Stimulated activated naive CD8-positive, alpha-beta T cell treated with anti-CD3 and anti-CD28 coated beads, Interleukin-15, Interleukin-2, amounts not matched to agents 100 ng/mL and 50 ng/mL, for 24 hours (primary cell): ENCODE measurements around the gene C6orf62.
A peak's percentile ranks its signal among the peaks of the same experiment; 100 is the strongest.
"Not testable (repeated sequence)": the region's sequence is repeated elsewhere in the genome, so short reads cannot be mapped to it uniquely, and the experiment has no call there.

Source experiments
- H3K27ac Mint-ChIP-seq: one replicate; pipeline ENCODE4 v1.8.0; 2021; ENCODE audit warnings: mild to moderate bottlenecking, mixed read lengths
- H3K27me3 Mint-ChIP-seq: one replicate; pipeline ENCODE4 v1.8.0; 2021; ENCODE audit warnings: mixed read lengths
- H3K36me3 Mint-ChIP-seq: one replicate; pipeline ENCODE4 v1.8.0; 2021; ENCODE audit warnings: low read depth, mixed read lengths
- H3K4me1 Mint-ChIP-seq: one replicate; pipeline ENCODE4 v1.8.0; 2021; ENCODE audit warnings: low read depth, mixed read lengths
- H3K4me3 Mint-ChIP-seq: one replicate; pipeline ENCODE4 v1.8.0; 2021; ENCODE audit warnings: mild to moderate bottlenecking, mixed read lengths
- H3K9me3 Mint-ChIP-seq: one replicate; pipeline ENCODE4 v1.8.0; 2021; ENCODE audit warnings: mixed read lengths

C6orf62 gene

DNA sequence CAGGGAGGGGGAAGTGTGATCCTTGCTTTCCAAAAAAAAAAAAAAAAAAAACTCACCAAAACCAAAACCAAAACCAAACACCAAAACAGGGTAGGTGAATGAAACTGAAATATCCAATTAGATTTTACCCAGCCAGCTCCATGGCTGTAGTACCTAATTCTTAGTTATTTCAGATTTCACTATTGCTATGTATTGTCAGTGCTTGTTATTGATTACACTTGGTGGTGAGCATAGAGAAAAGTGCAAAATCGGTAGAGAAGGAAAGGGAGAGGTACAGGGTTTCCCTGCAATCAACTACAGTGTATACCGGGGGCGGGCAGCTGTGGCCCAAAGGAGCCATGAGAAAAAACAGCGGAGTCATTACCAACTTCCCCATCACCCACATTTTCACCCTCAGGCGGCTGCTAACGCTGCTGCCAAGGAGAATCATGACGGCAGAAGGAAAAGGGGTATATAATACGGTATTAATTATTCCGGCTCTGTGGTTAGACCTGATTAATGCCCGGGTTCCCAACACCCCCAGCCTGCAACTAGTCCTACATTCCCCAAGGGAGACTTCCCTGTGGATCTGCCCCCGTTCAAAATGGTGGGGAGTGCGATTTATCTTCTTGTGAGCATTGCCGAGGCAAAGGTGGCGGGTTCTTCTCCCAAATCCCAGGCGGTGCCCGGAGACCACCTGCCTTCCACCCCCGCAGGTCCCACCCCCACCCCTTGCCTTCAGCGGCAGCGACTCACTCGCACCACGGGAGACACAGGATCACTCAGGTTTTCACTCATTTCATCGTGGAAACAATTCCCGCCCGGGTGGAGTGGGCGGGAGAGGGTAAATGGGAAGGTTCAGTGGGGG is at the start of gene C6orf62:
Gene C6orf62, minus strand, starts transcription at position 30 of the 847 bp plus-strand sequence. CDS start 486 bp downstream, outside the sequence.
- Mint-ChIP-seq H3K27ac (peak within 1 kb of the TSS; percentile 96), H3K9me3 (no peaks in the 10 kb centered on the region), H3K4me3 (peak within 1 kb of the TSS; percentile 93), H3K4me1 (peaks cover 52% of the 10 kb centered on the region), H3K27me3 (no peaks in the 10 kb centered on the region), H3K36me3 (peaks cover 61% of the 10 kb centered on the region)

DNA sequence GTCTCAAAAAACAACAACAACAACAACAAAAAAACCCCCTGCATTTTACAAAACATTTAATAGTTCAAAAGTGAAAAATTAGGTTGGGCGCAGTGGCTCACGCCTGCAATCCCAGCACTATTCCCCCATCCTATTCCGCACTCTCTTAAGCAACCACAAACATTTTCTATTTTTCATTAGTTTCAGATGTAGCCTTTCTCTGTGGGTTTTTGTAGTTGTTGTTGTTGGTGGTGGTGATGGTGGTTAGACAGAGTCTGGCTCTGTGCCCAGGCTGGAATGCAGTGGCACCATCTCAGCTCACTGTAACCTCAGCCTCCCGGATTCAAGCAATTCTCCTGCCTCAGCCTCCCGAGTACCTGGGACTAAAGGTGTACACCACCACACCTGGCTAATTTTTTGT is 49.4 kb upstream of the C6orf62 start:
- Mint-ChIP-seq H3K27ac (no peak overlapping the region), H3K4me1 (peaks cover 3% of the 10 kb centered on the region), H3K27me3 (no peaks in the 10 kb centered on the region), H3K4me3 (no peak overlapping the region), H3K9me3 (no peaks in the 10 kb centered on the region), H3K36me3 (no peaks in the 10 kb centered on the region)

DNA sequence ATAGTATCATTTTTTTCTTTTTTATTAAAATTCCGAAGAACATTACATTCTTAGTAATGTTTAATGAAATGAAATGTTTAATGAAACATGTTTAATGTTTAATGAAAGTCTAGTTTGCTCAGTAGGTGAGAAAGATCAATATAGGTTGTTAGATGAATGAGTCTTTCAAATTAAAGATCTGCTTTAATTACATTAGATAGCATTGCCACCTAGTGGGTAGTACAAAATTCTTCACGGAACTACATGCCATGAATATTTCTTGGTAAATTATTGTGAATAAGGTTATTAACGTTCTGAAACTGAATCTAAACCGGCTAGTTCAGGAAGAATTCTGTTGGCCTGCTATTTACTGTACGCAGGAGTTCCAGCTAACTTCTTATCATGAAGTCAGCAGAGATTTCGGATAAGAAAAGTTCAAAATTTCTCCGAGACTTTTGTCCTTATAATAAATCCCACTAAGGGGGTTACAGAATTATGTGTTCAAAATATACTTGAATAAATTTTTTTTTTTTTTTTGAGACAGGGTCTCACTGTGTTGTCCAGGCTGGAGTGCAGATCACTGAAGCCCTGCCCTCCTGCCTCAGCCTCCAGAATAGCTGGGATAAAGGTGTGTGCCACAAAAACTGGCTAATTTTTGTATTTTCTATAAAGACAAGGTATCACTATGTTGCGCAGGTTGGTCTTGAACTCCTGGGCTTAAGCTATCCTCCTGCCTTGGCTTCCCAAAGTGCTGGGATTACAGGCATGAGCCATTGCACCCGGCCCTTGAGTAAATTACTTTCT is 47.9 kb upstream of the C6orf62 start:
- Mint-ChIP-seq H3K27ac (no peak overlapping the region), H3K36me3 (no peaks in the 10 kb centered on the region), H3K9me3 (no peaks in the 10 kb centered on the region), H3K27me3 (no peaks in the 10 kb centered on the region), H3K4me3 (no peak overlapping the region), H3K4me1 (peaks cover 5% of the 10 kb centered on the region)

DNA sequence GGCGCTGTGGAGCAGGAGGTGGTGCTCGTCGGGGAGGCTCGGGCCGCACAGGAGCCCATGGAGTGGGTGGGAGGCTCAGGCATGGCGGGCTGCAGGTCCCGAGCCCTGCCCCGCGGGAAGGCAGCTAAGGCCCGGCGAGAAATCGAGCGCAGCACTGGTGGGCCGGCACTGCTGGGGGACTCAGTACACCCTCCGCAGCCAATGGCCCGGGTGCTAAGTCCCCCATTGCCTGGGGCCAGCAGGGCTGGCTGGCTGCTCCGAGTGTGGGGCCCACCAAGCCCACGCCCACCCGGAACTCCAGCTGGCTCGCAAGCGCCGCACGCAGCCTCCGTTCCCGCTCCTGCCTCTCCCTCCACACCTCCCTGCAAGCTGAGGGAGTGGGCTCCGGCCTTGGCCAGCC is 47.0 kb upstream of the C6orf62 start:
- not testable (repeated sequence) for H3K4me1 Mint-ChIP-seq, H3K36me3 Mint-ChIP-seq, H3K27ac Mint-ChIP-seq, H3K9me3 Mint-ChIP-seq, H3K27me3 Mint-ChIP-seq, H3K4me3 Mint-ChIP-seq

- not testable (repeated sequence) for H3K36me3 Mint-ChIP-seq, H3K27me3 Mint-ChIP-seq, H3K9me3 Mint-ChIP-seq, H3K4me1 Mint-ChIP-seq, H3K4me3 Mint-ChIP-seq
- H3K27ac Mint-ChIP-seq: peak overlapping the region; percentile 67
These were observed 46.2 kb upstream of the C6orf62 start for GRCh38 chr6:24764833-24765828.

- Mint-ChIP-seq H3K4me3 (no peak overlapping the region), H3K9me3 (no peaks in the 10 kb centered on the region), H3K4me1 (peaks cover 8% of the 10 kb centered on the region), H3K36me3 (no peaks in the 10 kb centered on the region), H3K27me3 (no peaks in the 10 kb centered on the region), H3K27ac (no peak overlapping the region)
These were observed 44.6 kb upstream of the C6orf62 start for GRCh38 chr6:24763578-24763977.

DNA sequence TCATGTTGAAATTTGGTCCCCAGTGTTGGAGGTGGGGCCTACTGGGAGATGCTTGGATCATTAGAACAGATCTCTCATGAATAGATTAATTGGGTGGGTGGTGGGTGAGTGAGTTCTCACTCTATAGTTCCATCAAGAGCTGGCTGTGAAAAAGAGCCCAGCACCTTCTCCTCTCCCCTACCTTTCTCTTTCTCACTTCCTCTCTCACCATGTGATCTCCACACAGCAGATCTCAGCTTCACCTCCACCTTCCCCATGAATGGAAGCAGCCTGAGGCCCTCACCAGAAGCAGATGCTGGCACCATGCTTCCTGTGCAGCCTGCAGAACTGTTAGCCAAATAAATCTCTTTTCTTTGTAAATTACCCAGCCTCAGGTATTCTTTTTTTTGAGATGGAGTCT is 42.9 kb upstream of the C6orf62 start:
- Mint-ChIP-seq H3K36me3 (no peaks in the 10 kb centered on the region), H3K4me1 (peaks cover 8% of the 10 kb centered on the region), H3K4me3 (no peak overlapping the region), H3K9me3 (no peaks in the 10 kb centered on the region), H3K27me3 (no peaks in the 10 kb centered on the region), H3K27ac (peak overlapping the region; percentile 22)

- no peaks in the 10 kb centered on the region for H3K36me3 Mint-ChIP-seq
- no peaks in the 10 kb centered on the region for H3K9me3 Mint-ChIP-seq
- H3K27me3 Mint-ChIP-seq: no peaks in the 10 kb centered on the region
- H3K4me1 Mint-ChIP-seq: peaks cover 5% of the 10 kb centered on the region
- no peak overlapping the region for H3K27ac Mint-ChIP-seq
- H3K4me3 Mint-ChIP-seq: no peak overlapping the region
These were observed 42.4 kb upstream of the C6orf62 start for GRCh38 chr6:24761193-24761835.

- H3K4me3 Mint-ChIP-seq: no peak overlapping the region
- no peak overlapping the region for H3K27ac Mint-ChIP-seq
- H3K36me3 Mint-ChIP-seq: no peaks in the 10 kb centered on the region
- H3K9me3 Mint-ChIP-seq: no peaks in the 10 kb centered on the region
- H3K4me1 Mint-ChIP-seq: peaks cover 5% of the 10 kb centered on the region
- H3K27me3 Mint-ChIP-seq: no peaks in the 10 kb centered on the region
These were observed 41.3 kb upstream of the C6orf62 start for GRCh38 chr6:24760210-24760609.

DNA sequence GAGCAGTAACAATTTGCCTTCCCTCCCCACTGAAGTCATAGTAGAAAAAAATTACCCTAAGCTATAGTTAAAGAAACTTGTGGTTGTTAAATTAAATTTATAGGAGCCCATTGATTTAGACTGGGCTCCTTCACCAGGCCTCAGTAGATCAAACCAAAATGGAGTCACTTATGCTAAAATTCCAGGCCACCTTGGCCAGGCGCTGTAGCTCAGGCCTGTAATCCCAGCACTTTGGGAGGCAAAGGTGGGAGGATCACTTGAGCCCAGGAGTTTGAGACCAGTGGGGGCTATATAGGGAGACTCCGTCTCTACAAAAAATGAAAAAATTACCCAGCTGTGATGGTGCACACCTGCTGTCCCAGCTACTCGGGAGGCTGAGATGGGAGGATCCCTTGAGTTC is 40.8 kb upstream of the C6orf62 start:
- no peaks in the 10 kb centered on the region for H3K9me3 Mint-ChIP-seq
- no peak overlapping the region for H3K4me3 Mint-ChIP-seq
- H3K36me3 Mint-ChIP-seq: no peaks in the 10 kb centered on the region

DNA sequence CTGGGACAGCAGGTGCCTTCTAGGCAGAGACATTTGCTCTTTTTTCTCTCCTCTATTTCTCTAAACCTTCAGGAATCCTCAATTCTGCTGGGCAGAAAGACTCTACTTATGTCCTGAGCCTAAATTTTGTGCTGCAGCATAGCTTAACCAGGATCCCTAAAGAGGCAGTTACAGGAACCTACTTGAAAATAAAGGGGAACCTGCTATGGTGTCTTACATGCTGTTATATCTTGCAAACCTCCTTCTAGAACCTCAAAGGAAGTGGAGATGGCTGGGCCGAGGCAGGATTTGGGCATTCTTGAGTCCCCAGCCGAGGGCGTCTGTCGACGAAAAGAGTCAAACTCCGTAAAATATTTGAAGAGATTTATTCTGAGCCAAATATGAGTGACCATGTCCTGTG is 38.7 kb upstream of the C6orf62 start:
- no peaks in the 10 kb centered on the region for H3K27me3 Mint-ChIP-seq
- H3K9me3 Mint-ChIP-seq: no peaks in the 10 kb centered on the region
- no peak overlapping the region for H3K27ac Mint-ChIP-seq
- no peak overlapping the region for H3K4me3 Mint-ChIP-seq
- H3K36me3 Mint-ChIP-seq: no peaks in the 10 kb centered on the region
- peaks cover 5% of the 10 kb centered on the region for H3K4me1 Mint-ChIP-seq

More for the DNA sequence above, 40.8 kb upstream of the C6orf62 start:
- H3K27me3 Mint-ChIP-seq: no peaks in the 10 kb centered on the region
- no peak overlapping the region for H3K27ac Mint-ChIP-seq
- peaks cover 5% of the 10 kb centered on the region for H3K4me1 Mint-ChIP-seq

DNA sequence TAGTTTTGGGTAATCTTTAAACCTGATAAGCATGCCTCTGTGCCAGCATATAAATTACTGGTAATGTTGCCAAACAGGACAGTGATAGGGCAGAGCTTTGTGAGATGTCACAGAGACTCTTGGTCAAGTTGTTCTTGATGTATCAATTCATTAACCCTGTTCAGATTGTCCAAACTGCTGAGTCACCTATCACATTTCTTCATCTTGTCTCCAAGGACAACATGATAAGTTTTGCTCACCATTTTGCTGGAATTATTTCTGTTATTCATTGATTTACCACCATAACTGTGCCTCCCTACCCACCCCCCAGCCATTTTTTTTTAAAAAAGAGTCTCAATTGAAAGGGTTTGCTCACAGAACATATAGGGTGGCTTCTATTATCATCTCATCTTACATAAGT is 36.3 kb upstream of the C6orf62 start:
- no peak overlapping the region for H3K27ac Mint-ChIP-seq
- H3K36me3 Mint-ChIP-seq: no peaks in the 10 kb centered on the region
- no peaks in the 10 kb centered on the region for H3K4me1 Mint-ChIP-seq
- peaks cover 5% of the 10 kb centered on the region for H3K27me3 Mint-ChIP-seq
- no peak overlapping the region for H3K4me3 Mint-ChIP-seq
- peaks cover 5% of the 10 kb centered on the region for H3K9me3 Mint-ChIP-seq

GRCh38 chr6:24754378-24754777 is 35.4 kb upstream of the C6orf62 start:
- not testable (repeated sequence) for H3K9me3 Mint-ChIP-seq, H3K27me3 Mint-ChIP-seq, H3K36me3 Mint-ChIP-seq, H3K4me1 Mint-ChIP-seq, H3K27ac Mint-ChIP-seq, H3K4me3 Mint-ChIP-seq

DNA sequence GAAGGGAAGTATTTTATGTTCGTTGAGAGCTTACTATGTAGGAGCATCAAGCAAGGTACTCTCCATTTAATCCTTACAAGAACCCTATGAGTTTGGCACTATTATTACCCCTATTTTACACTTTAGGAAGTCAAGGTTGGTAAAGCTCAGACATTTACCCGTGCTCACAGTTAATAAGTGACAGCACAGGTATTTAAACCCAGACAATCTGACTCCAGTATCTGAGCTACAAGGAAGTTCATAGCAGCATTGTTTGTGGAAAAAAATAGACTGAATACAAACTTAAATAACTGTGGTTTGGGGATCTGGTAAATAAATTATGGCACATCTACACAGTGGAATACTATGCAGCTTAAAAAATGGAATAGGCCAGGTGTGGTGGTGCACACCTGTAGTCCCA is 34.6 kb upstream of the C6orf62 start:
- Mint-ChIP-seq H3K4me1 (peaks cover 6% of the 10 kb centered on the region), H3K27me3 (peaks cover 5% of the 10 kb centered on the region), H3K27ac (no peak overlapping the region), H3K9me3 (peaks cover 5% of the 10 kb centered on the region), H3K36me3 (no peaks in the 10 kb centered on the region), H3K4me3 (no peak overlapping the region)
